ENCODE results near the gene NRDE2. TPM values are rescaled to one million over a fixed set of nuclear protein-coding genes. Genes with fewer than 3 reads are reported as not detected.

Gene NRDE2
- total RNA-seq, 1 experiment from 2014 or later: 12.1 TPM

GRCh38 chr14:90361865-90362557, 30.3 kb upstream of the NRDE2 start:
- TF ChIP-seq, protein P1, sequence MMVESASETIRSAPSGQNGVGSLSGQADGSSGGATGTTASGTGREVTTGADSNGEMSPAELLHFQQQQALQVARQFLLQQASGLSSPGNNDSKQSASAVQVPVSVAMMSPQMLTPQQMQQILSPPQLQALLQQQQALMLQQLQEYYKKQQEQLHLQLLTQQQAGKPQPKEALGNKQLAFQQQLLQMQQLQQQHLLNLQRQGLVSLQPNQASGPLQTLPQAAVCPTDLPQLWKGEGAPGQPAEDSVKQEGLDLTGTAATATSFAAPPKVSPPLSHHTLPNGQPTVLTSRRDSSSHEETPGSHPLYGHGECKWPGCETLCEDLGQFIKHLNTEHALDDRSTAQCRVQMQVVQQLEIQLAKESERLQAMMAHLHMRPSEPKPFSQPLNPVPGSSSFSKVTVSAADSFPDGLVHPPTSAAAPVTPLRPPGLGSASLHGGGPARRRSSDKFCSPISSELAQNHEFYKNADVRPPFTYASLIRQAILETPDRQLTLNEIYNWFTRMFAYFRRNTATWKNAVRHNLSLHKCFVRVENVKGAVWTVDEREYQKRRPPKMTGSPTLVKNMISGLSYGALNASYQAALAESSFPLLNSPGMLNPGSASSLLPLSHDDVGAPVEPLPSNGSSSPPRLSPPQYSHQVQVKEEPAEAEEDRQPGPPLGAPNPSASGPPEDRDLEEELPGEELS (CRISPR knock-in tag; IDR thresholded peaks at IDR 0.05): no peak
- TF ChIP-seq ZNF263 (CRISPR knock-in tag; IDR thresholded peaks at IDR 0.05; ENCODE audit: low read depth) (no peak), MXD4 (CRISPR knock-in tag; IDR thresholded peaks at IDR 0.05; ENCODE audit: borderline replicate concordance) (no peak), ZSCAN18 (CRISPR knock-in tag; IDR thresholded peaks at IDR 0.05) (no peak), CDX4 (CRISPR knock-in tag; IDR thresholded peaks at IDR 0.05; ENCODE audit: borderline replicate concordance) (no peak), ZNF512 (CRISPR knock-in tag; IDR thresholded peaks at IDR 0.05; ENCODE audit: borderline replicate concordance) (no peak), ZNF121 (CRISPR knock-in tag; IDR thresholded peaks at IDR 0.05) (no peak)
- TF ChIP-seq, protein P2, sequence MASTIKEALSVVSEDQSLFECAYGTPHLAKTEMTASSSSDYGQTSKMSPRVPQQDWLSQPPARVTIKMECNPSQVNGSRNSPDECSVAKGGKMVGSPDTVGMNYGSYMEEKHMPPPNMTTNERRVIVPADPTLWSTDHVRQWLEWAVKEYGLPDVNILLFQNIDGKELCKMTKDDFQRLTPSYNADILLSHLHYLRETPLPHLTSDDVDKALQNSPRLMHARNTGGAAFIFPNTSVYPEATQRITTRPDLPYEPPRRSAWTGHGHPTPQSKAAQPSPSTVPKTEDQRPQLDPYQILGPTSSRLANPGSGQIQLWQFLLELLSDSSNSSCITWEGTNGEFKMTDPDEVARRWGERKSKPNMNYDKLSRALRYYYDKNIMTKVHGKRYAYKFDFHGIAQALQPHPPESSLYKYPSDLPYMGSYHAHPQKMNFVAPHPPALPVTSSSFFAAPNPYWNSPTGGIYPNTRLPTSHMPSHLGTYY (CRISPR knock-in tag; IDR thresholded peaks at IDR 0.05): no peak
- Mint-ChIP-seq H3K36me3 (no peaks in the 10 kb centered on the region), H3K27ac (no peak overlapping the region), H3K27me3 (ENCODE audit: low read depth) (peaks cover 4% of the 10 kb centered on the region), H3K4me3 (no peak overlapping the region), H3K9me3 (peaks cover 15% of the 10 kb centered on the region), H3K4me1 (no peaks in the 10 kb centered on the region)
- ChIA-PET POLR2A (no interaction called here), CTCF (no interaction called here)
- ATAC-seq (no peak), DNase-seq (ENCODE audit: low spot score) (no peak)

GRCh38 chr14:90358359-90358758, 26.6 kb upstream of the NRDE2 start:
- CTCF ChIA-PET: no interaction called here
- TF ChIP-seq ZNF416 (CRISPR knock-in tag; IDR thresholded peaks at IDR 0.05) (no peak), OVOL2 (CRISPR knock-in tag; IDR thresholded peaks at IDR 0.05; ENCODE audit: borderline replicate concordance) (no peak), GABPB1 (CRISPR knock-in tag; IDR thresholded peaks at IDR 0.05) (no peak), CBFB (CRISPR knock-in tag; IDR thresholded peaks at IDR 0.05; ENCODE audit: low read depth) (no peak), ARID4B (CRISPR knock-in tag; IDR thresholded peaks at IDR 0.05; ENCODE audit: borderline replicate concordance) (no peak), ZNF425 (CRISPR knock-in tag; conservative IDR thresholded peaks at IDR 0.05) (no peak), ZSCAN18 (CRISPR knock-in tag; IDR thresholded peaks at IDR 0.05) (no peak), TCF7 (CRISPR knock-in tag; IDR thresholded peaks at IDR 0.05; ENCODE audit: low read depth) (no peak)
- TF ChIP-seq, protein P3, sequence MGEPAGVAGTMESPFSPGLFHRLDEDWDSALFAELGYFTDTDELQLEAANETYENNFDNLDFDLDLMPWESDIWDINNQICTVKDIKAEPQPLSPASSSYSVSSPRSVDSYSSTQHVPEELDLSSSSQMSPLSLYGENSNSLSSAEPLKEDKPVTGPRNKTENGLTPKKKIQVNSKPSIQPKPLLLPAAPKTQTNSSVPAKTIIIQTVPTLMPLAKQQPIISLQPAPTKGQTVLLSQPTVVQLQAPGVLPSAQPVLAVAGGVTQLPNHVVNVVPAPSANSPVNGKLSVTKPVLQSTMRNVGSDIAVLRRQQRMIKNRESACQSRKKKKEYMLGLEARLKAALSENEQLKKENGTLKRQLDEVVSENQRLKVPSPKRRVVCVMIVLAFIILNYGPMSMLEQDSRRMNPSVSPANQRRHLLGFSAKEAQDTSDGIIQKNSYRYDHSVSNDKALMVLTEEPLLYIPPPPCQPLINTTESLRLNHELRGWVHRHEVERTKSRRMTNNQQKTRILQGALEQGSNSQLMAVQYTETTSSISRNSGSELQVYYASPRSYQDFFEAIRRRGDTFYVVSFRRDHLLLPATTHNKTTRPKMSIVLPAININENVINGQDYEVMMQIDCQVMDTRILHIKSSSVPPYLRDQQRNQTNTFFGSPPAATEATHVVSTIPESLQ (CRISPR knock-in tag; IDR thresholded peaks at IDR 0.05): no peak

More at GRCh38 chr14:90358359-90358758, 26.6 kb upstream of the NRDE2 start:
- H3K4me1 Mint-ChIP-seq: no peaks in the 10 kb centered on the region
- no peak overlapping the region for H3K27ac Mint-ChIP-seq
- ATAC-seq: no peak
- POLR2A ChIA-PET: no interaction called here
- H3K36me3 Mint-ChIP-seq: no peaks in the 10 kb centered on the region
- peaks cover 4% of the 10 kb centered on the region for H3K27me3 Mint-ChIP-seq (ENCODE audit: low read depth)
- H3K4me3 Mint-ChIP-seq: no peak overlapping the region
- peaks cover 15% of the 10 kb centered on the region for H3K9me3 Mint-ChIP-seq
- no peak for DNase-seq (ENCODE audit: low spot score)
